H7 (cell line): Measurements from ENCODE around the gene ITGBL1. TPM values are rescaled to one million over a fixed set of nuclear protein-coding genes. Genes with fewer than 3 reads are reported as not detected.
A peak's percentile ranks its signal among the peaks of the same experiment; 100 is the strongest.
"Not testable (repeated sequence)": the region's sequence is repeated elsewhere in the genome, so short reads cannot be mapped to it uniquely, and the experiment has no call there.

Experiments used
- DNase-seq: peaks from one replicate; pipeline ENCODE4 v3.0.0; 2012
- H3K27me3 ChIP-seq: 2 replicates; pipeline ENCODE4 v1.6.0; 2011; ENCODE audit warnings: mild to moderate bottlenecking, low read length; ENCODE audit not compliant: control insufficient read depth, insufficient read depth
- H3K36me3 ChIP-seq: replicated peaks from 2 replicates; pipeline ENCODE4 v1.5.1; 2011; ENCODE audit warnings: low read length; ENCODE audit not compliant: control insufficient read depth, insufficient read depth
- H3K4me3 ChIP-seq: 2 replicates; pipeline ENCODE4 v1.5.1; 2011; ENCODE audit warnings: low read depth, mild to moderate bottlenecking, control low read depth, low read length, moderate library complexity; ENCODE audit not compliant: insufficient read depth
- total RNA-seq: library from RNA; depleted of rRNA; stranded (reverse); fragments of >200 nt; shearing (Covaris generic); gene quantifications from 2 replicates; pipeline ENCODE4 v1.2.3, GENCODE V29; 2014

ITGBL1 gene
- total RNA-seq, 1 experiment from 2014 or later: 0.03 TPM

DNA sequence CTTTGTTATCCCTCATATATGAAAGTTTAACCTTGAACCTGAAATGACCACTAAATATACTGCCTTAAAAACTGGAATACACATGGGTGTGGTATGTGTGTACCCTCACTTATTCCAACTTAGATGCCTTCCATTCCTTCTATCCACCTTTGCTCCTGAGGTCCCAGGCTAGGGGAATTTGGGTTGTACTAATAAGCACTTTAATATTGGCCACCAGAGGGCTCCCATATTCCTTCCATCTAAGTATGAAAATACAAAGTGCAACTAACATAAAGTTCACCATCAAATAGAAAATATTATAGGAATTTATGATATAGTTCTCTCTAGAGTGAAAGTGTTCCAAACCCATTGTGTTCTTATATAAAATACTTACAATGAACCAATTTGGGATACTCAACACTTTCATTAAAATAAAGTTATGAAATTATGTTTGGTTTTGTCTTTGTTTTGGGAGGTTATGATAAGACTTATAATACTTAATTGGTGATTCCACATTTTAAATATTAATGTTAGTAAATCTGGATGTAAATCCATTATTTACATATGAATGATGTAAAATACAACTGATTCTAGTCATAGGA, 62.3 kb downstream of the ITGBL1 start:
- DNase-seq: peak; percentile 3
- Histone ChIP-seq H3K36me3 (no peaks in the 10 kb centered on the region), H3K4me3 (no peak overlapping the region), H3K27me3 (no peaks in the 10 kb centered on the region)

DNA sequence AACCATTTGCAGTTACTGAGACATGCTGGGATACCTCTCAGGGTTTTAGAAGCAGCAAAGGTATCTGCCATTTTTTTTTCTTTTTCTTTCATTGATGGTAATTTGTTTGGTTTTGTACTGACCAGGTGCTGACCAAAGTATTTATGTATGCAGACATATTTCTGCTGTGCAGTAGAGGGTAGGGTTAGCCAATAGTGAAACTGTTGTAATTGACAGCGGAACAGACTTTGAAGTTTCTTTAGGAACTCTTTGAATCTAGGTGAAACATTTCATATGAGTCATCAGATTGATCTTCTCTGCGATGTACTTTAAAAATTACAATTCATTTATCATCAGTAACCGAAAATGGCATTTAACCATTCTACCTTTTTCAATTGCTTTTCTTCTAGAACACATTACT, 63.0 kb downstream of the ITGBL1 start:
- DNase-seq: no peak
- no peak overlapping the region for H3K4me3 ChIP-seq
- H3K36me3 ChIP-seq: no peaks in the 10 kb centered on the region
- no peaks in the 10 kb centered on the region for H3K27me3 ChIP-seq

DNA sequence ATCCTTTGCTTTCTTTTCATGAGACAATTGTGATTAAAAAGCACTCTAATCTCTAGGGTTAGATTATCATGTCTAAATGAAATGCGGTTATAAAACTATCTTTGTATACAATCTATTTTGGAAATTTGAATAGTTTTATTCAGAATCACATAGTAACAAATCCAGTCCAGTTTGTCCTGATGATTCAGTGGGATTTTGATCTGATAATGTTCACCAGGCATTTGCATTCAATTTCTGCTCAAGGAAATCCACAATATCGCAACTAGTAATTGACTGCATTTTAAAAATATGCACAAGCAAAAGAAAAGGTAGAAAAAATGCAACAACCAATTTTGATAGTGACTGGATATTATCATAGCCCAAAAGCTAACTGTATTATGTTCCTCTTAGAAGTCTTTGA, 63.8 kb downstream of the ITGBL1 start:
- DNase-seq: no peak
- H3K27me3 ChIP-seq: no peaks in the 10 kb centered on the region
- H3K36me3 ChIP-seq: no peaks in the 10 kb centered on the region
- H3K4me3 ChIP-seq: no peak overlapping the region

DNA sequence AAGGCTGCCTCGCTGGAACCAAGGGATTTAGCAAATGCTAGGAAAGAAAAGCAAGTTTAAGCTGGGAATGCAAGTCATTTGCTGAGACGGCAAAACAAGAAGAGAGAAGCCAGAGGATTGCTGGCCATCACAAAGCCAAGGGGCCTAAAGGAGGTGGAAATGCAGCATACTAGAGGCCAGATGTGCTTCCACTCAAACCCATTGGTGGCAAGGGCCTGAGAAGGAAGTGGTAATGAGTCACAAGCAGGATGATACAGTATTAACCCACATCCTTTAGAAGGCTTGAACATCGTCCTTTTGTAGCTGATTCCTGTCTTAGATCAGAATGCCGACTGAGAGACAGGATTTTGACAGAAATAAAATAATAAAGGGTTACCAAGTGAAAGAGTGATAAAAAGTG, 68.2 kb downstream of the ITGBL1 start:
- no peaks in the 10 kb centered on the region for H3K27me3 ChIP-seq
- no peak overlapping the region for H3K4me3 ChIP-seq
- no peaks in the 10 kb centered on the region for H3K36me3 ChIP-seq
- no peak for DNase-seq

DNA sequence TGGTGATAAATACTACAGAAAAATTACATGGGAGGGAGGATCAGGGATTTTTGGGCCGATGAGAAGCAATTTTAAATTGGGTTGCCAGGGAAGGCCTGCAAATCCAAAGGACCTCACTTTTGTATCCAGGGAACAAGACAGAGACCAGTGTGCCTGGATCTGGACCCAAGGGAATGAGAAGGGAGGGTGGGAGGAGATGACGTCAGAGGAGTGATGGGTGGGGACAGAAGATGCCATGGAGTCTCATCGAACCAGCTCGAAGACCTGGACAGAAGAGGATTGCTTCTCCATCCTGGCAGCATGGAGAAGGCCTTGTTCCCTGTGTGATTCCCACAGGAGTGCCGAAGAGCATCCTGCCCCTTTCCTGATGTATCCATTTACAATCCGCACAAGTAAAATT, 68.9 kb downstream of the ITGBL1 start:
- DNase-seq: no peak
- Histone ChIP-seq H3K4me3 (no peak overlapping the region), H3K27me3 (no peaks in the 10 kb centered on the region), H3K36me3 (no peaks in the 10 kb centered on the region)

DNA sequence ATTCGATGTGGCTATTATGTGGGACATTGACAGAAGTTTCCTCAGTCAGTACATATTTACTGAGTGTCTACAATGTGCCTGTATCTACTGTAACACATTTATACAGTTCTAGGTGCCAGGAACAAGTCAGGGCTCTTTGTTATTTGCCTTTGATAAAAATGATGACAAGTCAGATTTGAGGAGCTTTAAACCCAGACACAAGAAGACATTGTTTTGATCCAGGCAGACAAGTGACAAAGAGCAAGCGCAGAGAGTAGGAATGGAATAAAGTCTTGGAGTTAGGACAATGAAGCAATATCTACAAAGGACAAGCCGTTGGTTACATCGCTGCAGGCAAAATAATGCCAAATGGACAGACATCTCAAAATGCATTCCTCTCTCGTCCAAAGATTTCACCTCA, 70.1 kb downstream of the ITGBL1 start:
- Histone ChIP-seq H3K27me3 (no peaks in the 10 kb centered on the region), H3K36me3 (no peaks in the 10 kb centered on the region)
- no peak for DNase-seq

DNA sequence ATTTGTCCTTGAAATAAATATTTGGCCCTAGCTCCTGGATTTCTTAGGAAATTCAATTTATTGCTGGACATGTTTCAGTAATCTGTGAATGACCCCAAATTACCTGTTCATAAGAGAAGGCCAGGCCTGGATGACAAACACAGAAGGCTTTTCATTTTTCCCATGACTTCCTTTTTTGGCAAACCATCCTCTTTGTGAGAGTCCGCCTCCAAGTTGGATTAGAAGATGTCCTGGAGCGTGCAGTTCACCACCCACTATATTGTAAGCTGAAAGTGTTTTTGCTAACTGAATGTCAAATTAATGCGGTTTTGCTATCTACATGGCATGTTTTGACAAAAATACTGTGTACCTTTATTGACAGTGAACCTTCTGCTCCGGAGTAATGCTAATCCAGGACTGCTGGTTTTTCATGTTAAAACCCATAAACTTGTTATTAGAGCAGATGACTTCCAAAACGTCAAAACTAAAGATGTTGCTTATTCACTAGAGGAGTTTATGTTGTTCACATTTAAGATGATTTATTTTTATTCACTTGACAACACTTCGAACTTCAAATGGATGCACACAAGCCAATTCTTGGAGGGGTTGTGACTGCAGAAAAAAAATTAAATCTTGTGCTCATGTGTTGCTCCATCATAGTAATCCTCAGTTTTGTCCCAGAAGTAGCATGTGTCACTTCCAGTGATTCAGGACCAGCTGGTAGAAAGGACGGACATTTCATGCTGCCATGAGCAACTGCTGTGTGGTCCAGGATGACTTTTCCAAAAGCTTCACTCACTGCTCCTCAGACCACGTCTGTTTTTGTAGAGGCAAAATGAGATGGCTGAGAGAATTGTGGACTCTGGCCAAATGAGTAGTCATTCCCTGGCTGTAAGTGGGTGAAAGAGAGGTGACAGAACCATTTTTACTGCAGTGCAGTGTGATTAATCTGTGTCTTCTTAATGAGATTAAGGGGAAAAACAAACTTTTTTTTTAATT, 71.0 kb downstream of the ITGBL1 start:
- Histone ChIP-seq H3K27me3 (no peaks in the 10 kb centered on the region), H3K36me3 (no peaks in the 10 kb centered on the region), H3K4me3 (no peak overlapping the region)
- DNase-seq: no peak

More for the DNA sequence above, 70.1 kb downstream of the ITGBL1 start:
- no peak overlapping the region for H3K4me3 ChIP-seq

DNA sequence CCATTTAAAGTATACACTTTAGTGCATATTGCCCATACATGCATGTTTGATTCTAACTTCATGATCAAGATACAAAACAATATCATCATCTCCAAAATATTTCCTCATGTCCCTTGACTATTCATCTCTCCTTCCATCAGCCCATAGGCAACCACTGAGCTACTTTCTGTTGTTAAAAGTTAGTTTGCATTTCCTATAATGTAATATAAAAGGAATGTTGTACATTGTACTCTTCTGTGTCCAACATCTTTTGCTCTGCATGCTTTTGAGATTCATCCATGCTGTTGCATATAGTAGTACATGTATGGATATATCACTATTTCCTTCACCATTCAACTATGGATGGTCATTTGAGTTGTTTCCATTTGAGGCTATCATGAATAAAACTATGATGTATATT, 74.7 kb downstream of the ITGBL1 start:
- H3K27me3 ChIP-seq: no peaks in the 10 kb centered on the region
- H3K4me3 ChIP-seq: no peak overlapping the region
- no peak for DNase-seq
- no peaks in the 10 kb centered on the region for H3K36me3 ChIP-seq

DNA sequence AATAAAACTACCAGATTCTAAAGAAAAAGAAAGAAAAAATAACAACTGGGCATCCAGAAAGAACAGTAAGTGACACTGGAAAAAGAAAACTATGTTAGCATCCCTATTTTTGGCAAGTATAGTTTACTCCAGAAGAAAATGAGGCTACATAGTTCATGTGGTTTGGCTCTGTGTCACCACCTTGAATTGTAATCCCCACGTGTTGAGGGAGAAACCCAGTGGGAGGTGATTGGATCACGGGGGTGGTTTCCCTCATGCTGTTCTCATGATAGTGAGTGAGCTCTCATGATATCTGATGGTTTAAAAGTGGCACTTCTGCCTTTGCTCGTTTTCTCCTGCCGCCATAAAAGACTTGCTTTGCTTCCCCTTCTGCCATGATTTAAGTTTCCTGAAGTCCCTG, 76.9 kb downstream of the ITGBL1 start:
- H3K4me3 ChIP-seq: no peak overlapping the region
- no peak for DNase-seq
- no peaks in the 10 kb centered on the region for H3K36me3 ChIP-seq
- no peaks in the 10 kb centered on the region for H3K27me3 ChIP-seq

DNA sequence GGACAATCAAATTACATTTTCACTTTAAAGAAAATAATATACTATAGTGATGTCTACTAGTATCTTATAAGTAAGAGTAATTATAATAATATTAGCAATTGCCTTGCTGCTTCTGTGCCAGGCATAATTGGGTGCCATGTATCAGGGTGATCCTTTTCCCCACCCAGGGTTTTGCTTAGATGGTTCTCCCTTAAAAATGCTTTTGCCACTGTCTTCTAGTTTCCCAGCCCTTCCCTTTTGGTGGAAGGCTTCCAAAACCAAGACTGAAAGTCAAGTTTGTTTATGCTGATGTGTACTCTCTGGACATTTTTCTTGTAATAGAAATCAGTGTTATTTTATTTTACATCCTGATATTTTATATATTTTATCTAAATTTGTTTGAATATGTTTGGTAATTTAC, 77.8 kb downstream of the ITGBL1 start:
- Histone ChIP-seq H3K36me3 (no peaks in the 10 kb centered on the region), H3K27me3 (no peaks in the 10 kb centered on the region), H3K4me3 (no peak overlapping the region)
- DNase-seq: no peak

DNA sequence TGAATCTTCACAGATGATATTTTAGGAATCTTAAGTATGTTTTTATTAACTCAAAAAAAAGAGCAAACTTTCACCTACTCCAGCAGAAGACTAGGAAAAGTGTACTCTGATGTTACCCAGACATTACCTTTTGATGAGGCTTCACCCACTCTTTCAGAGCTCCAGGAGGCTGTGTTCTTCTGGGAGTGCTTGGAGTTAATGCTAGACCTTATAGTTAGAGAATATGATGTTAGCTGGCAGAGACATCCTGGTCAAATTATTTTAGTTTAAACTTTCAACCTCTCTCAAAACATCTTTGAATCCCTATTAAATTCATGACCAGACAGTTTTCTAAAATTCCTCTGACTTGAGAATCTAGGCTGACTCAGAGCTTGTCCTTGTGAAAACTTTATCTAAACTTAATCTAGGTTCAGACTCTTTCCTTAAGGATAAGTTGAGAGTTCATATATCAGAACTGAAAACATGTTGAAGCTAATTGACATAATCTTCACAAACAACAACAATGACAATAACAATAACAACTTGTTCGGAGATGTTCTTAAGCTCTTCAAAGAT, 82.8 kb downstream of the ITGBL1 start:
- DNase-seq: no peak
- Histone ChIP-seq H3K27me3 (no peaks in the 10 kb centered on the region), H3K36me3 (no peaks in the 10 kb centered on the region), H3K4me3 (no peak overlapping the region)

DNA sequence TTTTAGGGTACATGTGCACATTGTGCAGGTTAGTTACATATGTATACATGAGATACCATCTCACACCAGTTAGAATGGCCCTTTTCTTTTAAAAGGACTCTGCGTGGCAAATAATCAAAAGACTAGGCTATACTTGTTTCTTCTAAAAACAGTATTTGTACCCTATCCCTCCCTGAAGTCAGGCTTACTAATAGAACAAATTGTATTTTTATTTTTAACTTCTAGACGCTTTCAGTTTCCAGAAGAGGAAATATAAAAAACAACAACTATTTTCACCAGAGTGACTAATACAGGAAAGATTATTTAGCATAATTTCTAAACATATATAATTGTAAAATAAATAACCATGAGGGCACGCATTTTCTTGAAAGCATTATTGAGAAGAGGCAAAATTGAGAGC, 83.6 kb downstream of the ITGBL1 start:
- Histone ChIP-seq H3K36me3 (no peaks in the 10 kb centered on the region), H3K27me3 (no peaks in the 10 kb centered on the region), H3K4me3 (no peak overlapping the region)
- DNase-seq: no peak

DNA sequence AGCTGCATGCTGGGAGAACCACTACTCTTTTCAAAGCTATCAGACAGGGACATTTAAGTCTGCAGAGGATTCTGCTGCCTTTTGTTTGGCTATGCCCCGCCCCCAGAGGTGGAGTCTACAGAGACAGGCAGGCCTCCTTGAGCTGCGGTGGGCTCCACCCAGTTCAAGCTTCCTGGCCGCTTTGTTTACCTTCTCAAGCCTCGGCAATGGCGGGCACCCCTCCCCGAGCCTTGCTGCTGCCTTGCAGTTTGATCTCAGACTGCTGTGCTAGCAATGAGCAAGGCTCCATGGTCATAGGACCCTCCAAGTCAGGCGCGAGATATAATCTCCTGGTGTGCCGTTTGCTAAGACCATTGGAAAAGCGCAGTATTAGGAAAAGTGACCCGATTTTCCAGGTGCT, 92.1 kb downstream of the ITGBL1 start:
- not testable (repeated sequence) for H3K4me3 ChIP-seq, H3K27me3 ChIP-seq, DNase-seq, H3K36me3 ChIP-seq

DNA sequence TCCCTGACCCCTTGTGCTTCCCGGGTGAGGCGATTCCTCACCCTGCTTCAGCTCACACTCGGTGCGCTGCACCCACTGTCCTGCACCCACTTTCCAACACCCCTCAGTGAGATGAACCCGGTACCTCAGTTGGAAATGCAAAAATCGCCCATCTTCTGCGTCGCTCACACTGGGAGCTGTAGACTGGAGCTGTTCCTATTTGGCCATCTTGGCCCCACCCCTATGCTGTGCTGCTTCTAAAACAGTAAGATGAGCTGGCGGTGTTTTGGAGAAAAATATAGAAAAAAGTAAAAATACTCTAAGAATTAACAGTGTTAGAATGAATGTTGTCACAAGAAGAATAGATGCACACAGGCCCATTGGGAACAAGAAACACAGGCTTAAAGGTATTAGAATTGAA, 92.5 kb downstream of the ITGBL1 start:
- Histone ChIP-seq H3K36me3 (no peaks in the 10 kb centered on the region), H3K27me3 (no peaks in the 10 kb centered on the region)
- no peak for DNase-seq

DNA sequence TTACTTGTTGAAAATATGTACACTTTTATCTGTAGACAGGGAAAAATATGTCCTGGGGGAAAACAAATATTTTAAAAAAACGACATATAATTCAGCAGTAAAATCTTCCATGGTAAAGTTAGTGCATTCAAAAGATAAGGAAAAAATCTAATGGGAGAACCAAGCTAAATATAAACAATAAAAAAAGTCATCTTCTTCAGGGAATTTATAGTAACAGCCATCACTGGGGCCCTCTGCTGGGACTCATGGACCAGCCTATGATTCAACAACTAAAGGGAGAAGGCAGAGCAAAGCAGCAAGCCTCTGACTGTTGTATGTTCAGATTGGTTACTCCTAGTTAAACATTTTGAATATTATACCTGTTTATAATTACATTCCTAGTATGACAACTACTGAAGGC, 93.0 kb downstream of the ITGBL1 start:
- DNase-seq: peak; percentile 1
- Histone ChIP-seq H3K4me3 (no peak overlapping the region), H3K27me3 (no peaks in the 10 kb centered on the region), H3K36me3 (no peaks in the 10 kb centered on the region)

More for the DNA sequence above, 92.5 kb downstream of the ITGBL1 start:
- H3K4me3 ChIP-seq: no peak overlapping the region
